GM12801 (cell line): ENCODE measurements around the gene TP53I11.

Experiments
- CTCF ChIP-seq: IDR thresholded peaks from one replicate; pipeline ENCODE4 v1.5.1; 2011; ENCODE audit warnings: control low read depth; ENCODE audit not compliant: insufficient read length; ENCODE audit errors: extremely low read depth

Gene TP53I11

GRCh38 chr11:44945666-44946065, 5.0 kb downstream of the TP53I11 start:
- no peak for TF ChIP-seq CTCF

GRCh38 chr11:44944853-44945235, 5.8 kb downstream of the TP53I11 start:
- no peak for TF ChIP-seq CTCF

GRCh38 chr11:44944181-44944852, 6.4 kb downstream of the TP53I11 start:
- TF ChIP-seq CTCF, result no peak

GRCh38 chr11:44943696-44944095, 7.0 kb downstream of the TP53I11 start:
- TF ChIP-seq CTCF, result no peak

- no peak for TF ChIP-seq CTCF
Observed at GRCh38 chr11:44943118-44943517, 7.6 kb downstream of the TP53I11 start.

- TF ChIP-seq CTCF, result no peak
Observed at GRCh38 chr11:44942029-44942955, 8.4 kb downstream of the TP53I11 start.

- no peak for TF ChIP-seq CTCF
Observed at GRCh38 chr11:44941259-44942021, 9.2 kb downstream of the TP53I11 start.
